DMS153 (cell line): ENCODE results near the gene GMDS.

Experiments
- DNase-seq: peaks from one replicate; lab custom pipeline; 2025; lab: John Stamatoyannopoulos, UW

GMDS gene

DNA sequence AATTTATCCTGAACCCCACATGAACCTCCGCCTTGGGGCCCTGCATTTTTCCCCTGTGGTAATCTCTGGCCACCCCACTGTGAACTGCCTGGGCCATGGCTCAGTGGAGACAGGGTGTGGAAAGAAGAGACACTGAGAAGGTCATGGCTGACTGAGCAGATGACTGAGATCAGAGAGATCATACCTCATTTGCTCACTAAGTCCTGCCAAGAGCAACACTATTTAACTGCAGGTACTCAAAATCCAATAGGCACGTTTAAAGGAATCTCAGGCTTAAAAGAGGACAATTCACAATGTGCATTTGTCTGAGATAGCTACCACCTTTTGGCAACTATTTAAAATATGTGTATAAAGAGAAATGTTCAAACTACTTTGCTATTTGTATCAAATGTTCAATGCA, 305.0 kb downstream of the GMDS start:
- DNase-seq, result no peak

GRCh38 chr6:1933292-1933691, 312.1 kb downstream of the GMDS start:
- no peak for DNase-seq

- DNase-seq, result no peak
Observed at GRCh38 chr6:1931817-1932216, 313.6 kb downstream of the GMDS start.

- no peak for DNase-seq
Observed at GRCh38 chr6:1930356-1930755, 315.0 kb downstream of the GMDS start.

- no peak for DNase-seq
Observed at GRCh38 chr6:1929931-1930330, 315.5 kb downstream of the GMDS start.

GRCh38 chr6:1925743-1926430, 319.5 kb downstream of the GMDS start:
- DNase-seq, result no peak

- DNase-seq, result no peak
Observed at GRCh38 chr6:1923449-1923848, 322.0 kb downstream of the GMDS start.

- DNase-seq, result no peak
Observed at GRCh38 chr6:1917626-1918371, 327.6 kb downstream of the GMDS start.

- no peak for DNase-seq
Observed at GRCh38 chr6:1916334-1917070, 328.9 kb downstream of the GMDS start.

- DNase-seq, result no peak
Observed at GRCh38 chr6:1915226-1915625, 330.2 kb downstream of the GMDS start.

- no peak for DNase-seq
Observed at GRCh38 chr6:1913577-1913976, 331.8 kb downstream of the GMDS start.

- no peak for DNase-seq
Observed at GRCh38 chr6:1912731-1913130, 332.7 kb downstream of the GMDS start.

DNA sequence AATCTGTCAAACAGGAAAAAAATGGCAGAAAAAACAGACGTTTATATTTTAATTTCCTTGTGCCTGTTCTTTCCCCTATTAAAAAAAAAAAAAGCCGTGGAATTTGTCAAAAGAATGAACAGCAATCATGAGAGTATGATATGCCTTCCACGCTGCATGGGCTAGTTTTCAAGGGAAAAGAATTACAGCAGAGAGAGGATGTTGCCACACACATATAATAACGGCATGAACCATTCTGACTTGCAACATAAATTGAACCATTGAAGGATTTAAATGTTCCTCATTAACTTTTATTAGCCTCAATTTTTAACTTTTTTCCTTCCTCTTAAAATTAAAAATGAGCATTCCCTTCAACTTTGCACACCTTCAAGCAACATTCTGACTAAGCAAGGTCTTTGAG, 333.9 kb downstream of the GMDS start:
- no peak for DNase-seq

DNA sequence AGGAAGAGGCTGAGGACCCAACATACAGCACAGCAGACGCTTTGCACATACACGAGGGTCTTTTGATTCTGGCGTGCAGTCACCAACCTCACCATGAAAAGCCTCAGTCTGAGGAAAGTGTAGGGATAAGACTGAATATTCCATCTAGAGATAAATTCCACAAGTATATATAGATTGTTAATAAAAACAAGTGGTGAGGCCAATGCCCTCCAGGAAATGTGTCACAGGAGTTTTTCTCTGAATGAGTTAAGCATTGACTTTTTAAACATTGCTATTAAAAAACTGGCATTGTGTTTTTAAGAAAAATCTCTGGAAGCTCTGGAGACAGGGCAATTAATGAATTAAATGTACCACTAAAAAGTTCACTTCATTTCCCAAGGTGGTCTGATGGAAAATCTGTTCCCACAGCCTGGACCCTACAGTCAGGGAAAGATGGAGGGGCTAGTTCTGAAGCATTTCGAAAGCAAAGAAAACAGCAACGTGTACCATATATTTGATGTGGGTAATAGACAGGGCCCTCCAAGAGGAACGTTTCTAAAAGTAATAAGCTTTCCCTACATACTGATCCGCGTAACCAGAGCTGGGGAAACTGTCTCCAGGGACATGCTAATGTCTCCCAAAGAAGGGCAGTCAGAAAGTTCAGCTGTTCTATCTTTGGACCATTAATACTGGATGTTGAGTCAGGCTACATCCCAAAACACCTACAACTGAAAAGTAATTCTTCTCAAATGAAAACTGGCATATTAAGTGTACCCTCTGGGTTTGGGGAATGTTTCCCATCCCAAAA, 334.6 kb downstream of the GMDS start:
- DNase-seq, result no peak

DNA sequence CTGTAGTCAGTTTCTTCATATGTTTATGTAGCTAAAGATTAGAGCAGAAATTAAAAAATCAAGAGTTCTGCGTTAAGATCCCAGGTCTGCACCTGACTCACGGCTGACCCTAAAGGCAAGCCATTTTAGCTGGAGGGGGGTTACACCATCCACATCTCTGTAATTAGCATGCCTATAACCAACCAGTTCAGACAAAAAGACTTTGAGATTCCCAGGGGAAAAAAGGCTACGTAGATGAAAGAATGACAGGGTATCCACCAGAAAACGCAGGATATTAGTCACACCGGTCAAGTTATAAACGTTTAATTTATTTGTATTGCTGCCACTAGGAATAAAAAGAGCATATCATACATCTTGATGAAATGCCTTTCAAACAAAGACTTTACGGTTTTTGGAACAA, 336.6 kb downstream of the GMDS start:
- DNase-seq, result no peak

GRCh38 chr6:1906609-1907008, 338.8 kb downstream of the GMDS start:
- no peak for DNase-seq

DNA sequence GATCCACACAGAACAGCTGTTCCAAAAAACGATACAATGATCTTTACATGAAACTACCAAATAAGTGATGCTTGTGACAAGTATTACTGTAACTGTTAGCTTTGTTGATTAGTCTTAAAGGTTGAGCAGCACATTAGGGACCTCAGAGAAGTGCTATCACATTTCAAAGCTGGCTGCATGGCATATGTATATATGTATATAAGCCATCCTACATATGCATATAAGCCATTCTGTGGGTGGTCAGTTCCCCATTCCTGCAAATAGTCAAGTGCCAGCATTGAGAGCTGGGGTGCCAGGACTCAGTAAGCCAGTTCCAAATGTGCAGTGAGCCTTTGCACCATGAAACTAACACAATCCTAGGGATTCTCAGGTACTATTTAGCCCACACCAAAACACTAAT, 339.4 kb downstream of the GMDS start:
- DNase-seq, result no peak

- no peak for DNase-seq
Observed at GRCh38 chr6:1904898-1905297, 340.5 kb downstream of the GMDS start.

DNA sequence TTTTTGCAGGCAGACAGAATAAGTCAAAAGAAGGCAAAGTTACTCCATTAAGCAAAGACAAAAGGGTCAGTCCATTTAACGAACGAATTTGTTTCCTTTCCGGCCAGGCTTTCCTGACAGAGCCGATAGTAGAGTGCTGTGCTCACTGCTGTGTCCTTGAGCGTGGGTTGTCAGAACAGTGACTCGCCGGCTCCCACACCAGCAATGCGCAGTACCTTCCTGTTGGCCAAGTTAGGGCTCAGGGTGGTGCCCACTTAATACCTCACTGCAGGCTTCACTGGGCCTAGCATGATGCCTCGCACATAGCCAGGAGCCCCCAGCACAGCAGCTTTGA, 341.0 kb downstream of the GMDS start:
- DNase-seq, result no peak

DNA sequence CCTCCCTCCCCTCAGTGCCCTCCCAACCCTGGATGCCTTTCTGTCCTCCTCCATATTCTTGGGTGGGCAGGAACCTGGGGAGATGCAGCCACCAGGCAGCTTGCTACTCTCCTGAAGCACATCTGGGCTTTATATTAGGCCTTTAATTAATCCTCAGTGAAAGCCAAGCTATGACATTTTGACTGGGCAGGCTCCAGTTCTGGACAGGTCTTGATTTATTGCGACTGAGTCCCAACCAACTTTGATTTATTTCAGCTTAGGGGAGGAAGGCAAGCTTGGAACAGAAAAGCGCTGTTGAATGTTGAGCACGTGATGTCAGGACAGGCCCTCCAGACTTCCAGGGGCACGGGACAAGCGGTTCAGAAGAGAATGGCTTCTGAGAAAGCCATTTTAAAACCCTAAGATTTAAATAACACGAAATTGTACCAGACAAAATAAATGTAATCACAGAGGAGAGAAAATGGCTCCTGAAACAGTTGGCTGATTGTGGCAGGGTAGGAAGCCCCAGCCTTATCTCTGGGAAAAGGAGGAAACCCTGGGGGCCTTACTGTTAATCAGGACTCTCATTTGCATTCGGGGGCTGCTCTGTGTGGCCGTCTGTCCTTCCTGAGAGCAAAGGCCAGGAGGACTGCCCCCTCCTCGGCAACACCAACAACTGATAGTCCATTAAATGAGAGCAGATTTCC, 341.5 kb downstream of the GMDS start:
- no peak for DNase-seq

DNA sequence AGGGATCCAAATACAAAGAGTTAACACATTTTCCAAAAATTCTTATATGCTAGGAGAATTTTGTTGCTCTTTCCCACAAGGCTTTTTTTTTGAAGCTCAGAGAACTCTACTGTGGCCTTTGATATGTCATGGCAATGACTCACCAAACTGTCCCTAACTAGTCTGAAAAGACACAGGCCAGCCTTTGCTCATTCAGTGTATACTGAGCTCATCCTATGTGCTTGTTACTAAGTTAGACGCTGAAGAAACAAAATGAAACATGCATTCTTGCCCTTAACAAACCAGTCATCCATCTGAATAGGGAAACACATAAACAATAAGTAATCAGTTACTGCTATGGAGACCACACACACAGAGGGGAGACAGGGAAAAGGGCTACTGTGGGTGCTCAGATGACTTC, 343.8 kb downstream of the GMDS start:
- DNase-seq, result no peak

- no peak for DNase-seq
Observed at GRCh38 chr6:1896897-1897296, 348.5 kb downstream of the GMDS start.
